ENCODE data around the gene ADARB1.

The ADARB1 gene

DNA sequence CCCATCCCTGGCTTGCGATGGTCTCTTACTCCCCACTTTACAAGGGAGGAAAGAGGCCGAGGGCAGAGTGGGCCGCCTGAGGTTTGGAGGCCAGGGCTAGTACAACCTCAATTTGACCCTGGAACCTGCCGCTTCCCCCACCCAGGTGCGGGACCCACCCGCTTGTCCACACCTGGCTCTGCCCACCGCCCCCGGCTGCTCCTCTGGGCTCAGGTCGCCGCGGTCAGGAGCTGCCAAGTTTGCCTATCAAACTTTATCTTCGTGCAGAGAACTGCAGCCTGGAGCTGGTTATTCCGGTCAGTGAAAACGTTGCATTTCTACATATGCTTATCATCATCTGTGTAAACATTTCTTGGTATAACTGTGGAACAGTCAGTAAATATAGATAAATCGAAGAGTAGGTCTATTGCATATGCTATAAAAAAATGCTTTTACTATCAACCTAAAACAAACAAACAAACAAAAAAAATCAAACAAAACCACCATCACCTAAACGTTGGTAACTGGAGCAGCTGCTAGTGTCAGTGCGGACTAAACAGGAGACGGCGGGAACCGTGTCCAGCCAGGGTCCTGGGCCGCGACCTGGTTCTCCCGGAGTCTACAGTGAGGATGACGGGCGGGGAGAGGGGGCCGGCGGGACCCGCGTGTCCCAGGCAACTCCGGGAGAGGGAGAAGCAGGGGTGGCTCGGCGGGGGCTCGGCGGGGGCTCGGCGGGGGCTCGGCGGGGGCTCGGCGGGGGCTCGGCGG lies 906 bp upstream of the ADARB1 start:
- Histone ChIP-seq H3K27ac (ENCODE audit: low read depth, low read length) (no peak overlapping the region), H3K9me2 (replicated peaks; ENCODE audit: insufficient read depth, low read length) (no peaks in the 10 kb centered on the region), H3K36me3 (ENCODE audit: low read length) (no peaks in the 10 kb centered on the region), H4K20me1 (ENCODE audit: low read depth, low read length) (no peaks in the 10 kb centered on the region), H3K79me2 (ENCODE audit: insufficient read depth, low read length) (no peaks in the 10 kb centered on the region), H3K9me3 (ENCODE audit: insufficient read depth, low read length) (no peaks in the 10 kb centered on the region), H3K9ac (ENCODE audit: low read length) (peak overlapping the region; percentile 76), H3K4me2 (ENCODE audit: low read depth, low read length, poor library complexity, severe bottlenecking) (peak overlapping the region; percentile 67), H2AFZ (ENCODE audit: low read depth, low read length, severe bottlenecking) (no peak overlapping the region), H3K4me3 (ENCODE audit: insufficient read depth, low read length, poor library complexity, severe bottlenecking) (peak overlapping the region; percentile 79), H3F3A (ENCODE audit: insufficient read depth) (no peaks in the 10 kb centered on the region), H3K27me3 (ENCODE audit: low read length) (no peaks in the 10 kb centered on the region)
- TF ChIP-seq EZH2phosphoT487 (conservative IDR thresholded peaks at IDR 0.05; ENCODE audit: low read length) = no peak

DNA sequence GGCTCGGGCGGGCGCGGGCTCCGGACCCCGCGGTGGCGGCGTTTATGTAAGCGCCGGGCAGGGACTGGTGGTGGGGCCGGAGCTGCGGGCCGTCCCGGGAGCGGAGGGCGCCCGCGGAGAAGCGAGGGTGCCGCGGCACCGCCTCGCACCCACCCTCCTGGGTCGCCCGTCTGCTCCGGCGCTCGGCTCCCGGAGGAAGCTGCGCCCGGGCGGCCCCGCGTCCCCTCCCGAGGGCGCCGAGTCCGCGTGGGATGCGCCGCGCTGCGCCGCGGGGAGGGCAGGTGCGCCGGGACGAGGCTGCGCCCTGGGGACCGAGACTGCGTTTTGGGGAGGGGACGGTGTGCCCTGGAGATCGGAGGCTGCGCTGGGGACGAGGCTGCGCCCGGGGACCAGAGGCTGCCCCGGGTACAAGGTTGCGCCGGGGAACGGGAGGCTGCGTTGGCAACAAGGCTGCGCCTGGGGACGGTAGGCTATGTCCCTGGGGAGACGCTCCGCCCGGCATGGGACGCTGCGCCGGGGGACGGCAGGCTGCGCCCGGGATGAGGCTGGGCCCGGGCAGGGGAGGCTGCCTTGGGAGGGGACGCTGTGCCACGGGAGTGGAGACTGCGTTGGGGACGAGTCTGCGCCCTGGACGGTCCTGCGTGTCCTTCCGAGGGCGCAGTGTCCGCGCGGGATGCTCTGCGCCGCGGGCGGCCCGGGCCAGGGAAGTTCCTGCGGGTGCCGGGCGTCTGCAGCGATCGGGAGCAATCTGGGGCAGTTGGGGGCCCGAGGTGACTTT lies 627 bp downstream of the ADARB1 start:
- H3K36me3 ChIP-seq (ENCODE audit: low read length) = no peaks in the 10 kb centered on the region
- no peaks in the 10 kb centered on the region for H4K20me1 ChIP-seq (ENCODE audit: low read depth, low read length)
- no peaks in the 10 kb centered on the region for H3K79me2 ChIP-seq (ENCODE audit: insufficient read depth, low read length)
- H3K9ac ChIP-seq (ENCODE audit: low read length) = peak overlapping the region; percentile 53
- no peaks in the 10 kb centered on the region for H3K9me3 ChIP-seq (ENCODE audit: insufficient read depth, low read length)
- TF ChIP-seq, protein P1, sequence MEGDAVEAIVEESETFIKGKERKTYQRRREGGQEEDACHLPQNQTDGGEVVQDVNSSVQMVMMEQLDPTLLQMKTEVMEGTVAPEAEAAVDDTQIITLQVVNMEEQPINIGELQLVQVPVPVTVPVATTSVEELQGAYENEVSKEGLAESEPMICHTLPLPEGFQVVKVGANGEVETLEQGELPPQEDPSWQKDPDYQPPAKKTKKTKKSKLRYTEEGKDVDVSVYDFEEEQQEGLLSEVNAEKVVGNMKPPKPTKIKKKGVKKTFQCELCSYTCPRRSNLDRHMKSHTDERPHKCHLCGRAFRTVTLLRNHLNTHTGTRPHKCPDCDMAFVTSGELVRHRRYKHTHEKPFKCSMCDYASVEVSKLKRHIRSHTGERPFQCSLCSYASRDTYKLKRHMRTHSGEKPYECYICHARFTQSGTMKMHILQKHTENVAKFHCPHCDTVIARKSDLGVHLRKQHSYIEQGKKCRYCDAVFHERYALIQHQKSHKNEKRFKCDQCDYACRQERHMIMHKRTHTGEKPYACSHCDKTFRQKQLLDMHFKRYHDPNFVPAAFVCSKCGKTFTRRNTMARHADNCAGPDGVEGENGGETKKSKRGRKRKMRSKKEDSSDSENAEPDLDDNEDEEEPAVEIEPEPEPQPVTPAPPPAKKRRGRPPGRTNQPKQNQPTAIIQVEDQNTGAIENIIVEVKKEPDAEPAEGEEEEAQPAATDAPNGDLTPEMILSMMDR (IDR thresholded peaks at IDR 0.05; ENCODE audit: insufficient read depth, low read length, poor library complexity, severe bottlenecking) = no peak
- 0 out of 2 replicates have a peak, but pooled peaks have one; percentile 43 for TF ChIP-seq EZH2phosphoT487 (conservative IDR thresholded peaks at IDR 0.05; ENCODE audit: low read length)
- no peak overlapping the region for H3K27ac ChIP-seq (ENCODE audit: low read depth, low read length)
- no peak overlapping the region for H2AFZ ChIP-seq (ENCODE audit: low read depth, low read length, severe bottlenecking)
- H3F3A ChIP-seq (ENCODE audit: insufficient read depth) = no peaks in the 10 kb centered on the region
- H3K4me2 ChIP-seq (ENCODE audit: low read depth, low read length, poor library complexity, severe bottlenecking) = peak overlapping the region; percentile 52
- H3K9me2 ChIP-seq (replicated peaks; ENCODE audit: insufficient read depth, low read length) = no peaks in the 10 kb centered on the region
- no peaks in the 10 kb centered on the region for H3K27me3 ChIP-seq (ENCODE audit: low read length)
- H3K4me3 ChIP-seq (ENCODE audit: insufficient read depth, low read length, poor library complexity, severe bottlenecking) = peak overlapping the region; percentile 61

DNA sequence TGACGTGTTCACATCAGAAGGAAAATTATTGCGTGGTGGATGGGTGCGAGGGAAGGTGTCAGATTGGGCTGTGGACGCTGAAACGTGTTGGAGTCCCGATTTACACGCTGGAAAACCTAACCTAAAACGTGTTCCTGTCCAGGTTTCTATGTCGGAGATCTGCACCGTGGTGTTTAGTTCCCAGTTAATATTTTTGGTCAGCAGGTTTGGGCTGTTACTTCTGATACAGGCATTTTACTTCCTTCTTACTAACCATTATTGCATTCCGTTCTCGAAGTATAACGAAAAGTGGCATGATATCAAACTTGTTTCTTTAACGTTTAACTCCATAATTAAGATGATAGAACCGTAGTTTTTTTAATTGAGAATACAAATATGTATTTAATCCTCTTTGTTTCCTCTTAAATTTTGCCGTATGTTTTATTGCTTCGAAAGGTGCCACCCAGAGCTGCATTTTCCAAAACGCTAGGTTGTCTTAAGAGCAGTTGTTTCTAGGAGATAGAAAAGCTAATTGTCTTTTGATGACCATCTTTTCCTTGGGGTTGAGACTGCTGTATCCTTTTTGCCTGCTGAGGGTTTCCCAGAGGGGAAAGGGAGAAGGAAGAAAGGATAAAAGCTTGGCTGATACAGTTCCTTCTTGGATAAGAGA lies 1.3 kb downstream of the ADARB1 start:
- Histone ChIP-seq H3K79me2 (ENCODE audit: insufficient read depth, low read length) (no peaks in the 10 kb centered on the region), H3K9me3 (ENCODE audit: insufficient read depth, low read length) (no peaks in the 10 kb centered on the region), H3K9ac (ENCODE audit: low read length) (peak overlapping the region; percentile 53; the same call in 1 of the 2 replicates), H3K27me3 (ENCODE audit: low read length) (no peaks in the 10 kb centered on the region), H4K20me1 (ENCODE audit: low read depth, low read length) (no peaks in the 10 kb centered on the region), H3K9me2 (replicated peaks; ENCODE audit: insufficient read depth, low read length) (no peaks in the 10 kb centered on the region), H3K36me3 (ENCODE audit: low read length) (no peaks in the 10 kb centered on the region), H3K4me2 (ENCODE audit: low read depth, low read length, poor library complexity, severe bottlenecking) (peak overlapping the region; percentile 52), H2AFZ (ENCODE audit: low read depth, low read length, severe bottlenecking) (no peak overlapping the region), H3K4me3 (ENCODE audit: insufficient read depth, low read length, poor library complexity, severe bottlenecking) (peak overlapping the region; percentile 61), H3F3A (ENCODE audit: insufficient read depth) (no peaks in the 10 kb centered on the region), H3K27ac (ENCODE audit: low read depth, low read length) (no peak overlapping the region)
- no peak for TF ChIP-seq EZH2phosphoT487 (conservative IDR thresholded peaks at IDR 0.05; ENCODE audit: low read length)
- TF ChIP-seq, protein P1 (IDR thresholded peaks at IDR 0.05; ENCODE audit: insufficient read depth, low read length, poor library complexity, severe bottlenecking) = no peak

Data from SU-DHL-6 (cell line).